Activated CD4-positive, alpha-beta T cell treated with anti-CD3 and anti-CD28 coated beads for 1 hour (primary cell): ENCODE results near the gene UBAC2.

Experiments used
- DNase-seq: peaks from one replicate; pipeline ENCODE4 v3.0.0-alpha.2; 2020

The UBAC2 gene

DNA sequence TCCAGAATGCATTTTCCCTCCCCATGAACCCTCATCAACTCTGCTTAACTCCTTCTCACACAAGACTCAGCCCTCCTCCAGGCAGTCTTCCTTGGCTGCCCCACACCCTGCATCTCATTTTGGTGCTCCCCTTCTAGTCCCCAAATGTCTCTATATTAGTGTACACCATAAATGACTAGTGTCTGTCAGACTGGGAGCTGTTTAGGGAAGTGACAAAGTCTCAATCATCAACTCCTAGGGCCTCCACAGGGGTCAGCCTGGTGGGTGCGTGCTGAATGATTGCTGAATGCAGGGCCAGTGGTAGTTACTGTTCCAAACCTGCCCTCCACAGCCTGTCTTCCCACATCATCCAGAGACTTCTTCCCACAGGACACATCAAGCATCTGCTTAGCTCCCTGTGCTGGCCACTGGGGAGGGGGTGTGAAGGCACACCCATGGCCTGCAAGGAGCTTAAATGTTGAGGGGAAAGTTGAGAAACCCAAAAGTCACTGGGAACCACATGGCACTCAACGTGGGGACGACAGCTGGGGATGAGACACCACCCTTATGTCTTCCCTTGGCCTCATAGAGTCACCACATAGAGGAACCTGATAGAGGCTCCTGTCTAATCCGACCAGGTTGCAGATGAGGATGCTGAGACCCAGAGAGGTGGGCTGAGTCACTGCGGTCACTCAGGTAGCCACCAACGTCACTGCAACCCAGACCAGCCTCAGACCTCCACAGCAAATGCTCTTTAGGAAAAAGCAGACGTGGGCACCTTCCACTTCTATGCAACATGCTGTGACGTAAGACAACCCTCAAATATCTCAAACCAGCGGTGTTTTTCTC lies 221.3 kb downstream of the UBAC2 start:
- peak; percentile 6 for DNase-seq

DNA sequence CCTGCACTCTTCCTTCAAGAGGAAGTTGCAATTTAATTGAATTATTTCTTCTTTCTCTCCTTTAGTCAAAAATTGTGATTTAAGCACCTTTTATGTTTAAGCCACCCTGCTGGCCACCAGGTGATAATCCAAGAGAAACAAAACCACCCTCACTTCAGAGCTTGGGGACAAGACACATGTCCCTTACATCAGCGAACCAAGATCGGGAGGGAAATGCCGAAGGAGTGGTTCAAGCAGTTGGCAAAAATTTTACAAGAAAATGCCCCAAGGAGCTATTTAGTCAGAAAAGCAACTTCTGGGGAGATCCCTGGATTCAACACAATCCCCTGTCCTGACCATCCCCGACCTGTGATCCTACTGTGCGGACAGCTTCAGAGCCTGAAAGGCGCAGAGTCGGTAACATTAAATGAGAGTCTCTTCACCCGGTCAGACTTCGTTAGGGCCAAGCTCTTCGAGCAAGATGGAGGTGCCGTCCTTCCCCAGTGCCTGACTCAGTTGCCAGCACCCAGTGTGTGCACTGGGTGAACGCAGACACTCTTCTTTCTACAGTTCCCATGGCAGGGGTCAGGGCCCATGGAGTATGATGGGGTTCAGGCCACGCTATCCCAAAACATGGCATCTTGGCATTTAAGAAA lies 222.0 kb downstream of the UBAC2 start:
- no peak for DNase-seq

DNA sequence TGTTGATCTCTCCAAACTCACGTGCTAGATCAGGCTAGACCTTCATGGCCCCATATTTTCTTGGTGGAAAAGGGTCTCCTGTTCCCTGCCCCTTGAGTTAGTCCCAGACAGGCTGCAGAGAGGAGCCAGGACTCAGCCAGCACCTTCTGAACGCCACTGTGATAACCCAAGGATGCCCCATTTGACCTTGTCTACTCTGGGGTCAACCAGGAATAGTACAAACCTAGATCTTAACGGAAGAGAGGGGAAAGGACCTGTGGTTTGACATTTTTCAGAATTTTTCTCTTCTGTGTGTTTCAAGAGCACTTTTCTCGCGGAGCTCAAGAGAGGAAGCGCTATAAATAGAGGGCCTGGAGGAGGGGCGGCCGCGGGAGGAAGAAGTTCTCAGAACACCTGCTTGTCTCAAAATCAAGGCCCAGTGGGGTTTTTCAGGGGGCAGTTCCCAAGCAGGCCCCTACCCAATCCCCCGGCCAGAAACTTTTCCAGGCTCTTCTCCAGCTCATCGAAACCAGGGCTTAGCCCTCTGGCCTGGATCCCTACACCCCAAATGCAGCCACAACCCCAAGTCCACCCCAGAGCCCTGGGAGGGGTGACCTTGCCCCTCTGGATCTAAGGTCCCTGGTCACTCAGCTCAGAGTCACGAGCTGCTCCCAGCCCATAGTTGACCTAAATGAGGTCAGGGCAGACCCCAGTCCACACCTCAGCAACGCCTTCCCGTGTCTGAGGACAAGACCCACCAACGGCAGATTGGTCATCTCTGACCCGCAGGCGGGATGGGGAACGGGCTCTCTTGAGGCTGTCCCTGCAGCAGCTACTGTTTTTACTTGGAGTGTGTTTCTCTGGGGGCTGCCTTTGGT lies 225.1 kb downstream of the UBAC2 start:
- no peak for DNase-seq

DNA sequence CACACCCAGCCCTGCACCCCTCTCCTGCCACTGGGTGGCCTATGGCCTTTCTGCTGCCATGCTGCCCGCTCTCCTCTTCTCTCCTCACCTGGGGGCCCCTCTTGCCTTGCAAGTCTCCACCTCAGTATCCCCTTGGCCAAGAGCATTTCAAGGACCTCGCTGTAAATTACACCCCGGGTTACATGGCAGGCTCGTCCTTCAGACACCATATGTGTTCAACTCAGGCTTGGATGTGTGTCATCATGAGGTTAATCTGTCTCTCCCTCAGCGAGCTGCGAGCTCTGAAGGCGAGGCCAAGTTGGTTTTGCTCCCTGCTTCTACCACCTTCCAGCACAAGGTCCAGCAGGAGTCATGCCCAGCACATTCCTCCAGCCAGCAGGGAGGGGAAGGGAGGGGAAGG lies 225.8 kb downstream of the UBAC2 start:
- DNase-seq, result no peak

DNA sequence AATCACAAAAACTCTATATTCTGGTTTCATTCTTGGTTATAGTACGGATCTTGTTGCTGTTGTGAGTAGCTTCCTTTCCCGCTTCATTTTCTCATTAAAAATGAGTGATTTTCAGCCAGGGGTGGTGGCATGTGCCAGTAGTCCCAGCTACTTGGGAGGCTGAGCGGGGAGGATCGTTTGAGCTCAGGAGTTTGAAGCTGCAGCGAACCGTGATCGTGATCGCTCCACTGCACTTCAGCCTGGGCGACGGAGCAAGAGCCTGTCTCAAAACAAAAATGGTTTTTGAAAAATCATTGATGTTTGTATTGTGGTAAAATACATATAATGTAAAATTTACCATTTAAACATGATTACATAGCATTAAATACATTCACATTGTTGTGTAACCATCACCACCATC lies 229.0 kb downstream of the UBAC2 start:
- no peak for DNase-seq

DNA sequence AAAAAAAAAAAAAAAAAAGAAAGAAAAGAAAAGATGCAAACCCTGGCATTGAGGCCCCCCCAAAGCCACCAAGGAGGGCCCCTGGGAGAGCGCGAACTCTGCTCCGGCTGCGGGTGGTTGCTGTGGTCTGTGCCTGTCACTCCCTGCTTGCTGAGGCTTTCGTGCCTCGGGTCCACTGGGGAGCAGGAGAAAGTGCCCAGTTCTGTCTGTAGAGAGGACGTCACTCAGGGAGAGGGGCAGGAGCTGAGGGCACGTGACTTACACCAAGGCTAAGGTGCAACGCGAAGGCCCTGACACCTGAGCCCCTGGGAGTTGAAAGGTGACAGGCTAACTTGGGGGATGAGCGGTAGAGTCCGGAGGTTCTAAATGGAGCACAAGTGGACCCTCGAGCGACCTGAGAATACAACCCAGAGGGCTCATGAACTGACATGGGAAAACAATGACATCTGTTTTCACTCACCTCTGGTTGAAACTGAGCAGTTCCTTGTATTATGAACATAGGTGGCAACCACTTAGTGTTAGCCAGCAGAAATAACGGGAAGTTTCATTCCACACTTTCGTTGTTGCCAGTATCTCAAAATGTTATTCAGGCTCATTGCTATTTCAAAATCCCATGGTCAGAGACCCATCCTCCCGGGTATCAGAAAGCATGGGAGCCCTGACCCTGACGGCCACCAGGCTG lies 231.4 kb downstream of the UBAC2 start:
- no peak for DNase-seq

DNA sequence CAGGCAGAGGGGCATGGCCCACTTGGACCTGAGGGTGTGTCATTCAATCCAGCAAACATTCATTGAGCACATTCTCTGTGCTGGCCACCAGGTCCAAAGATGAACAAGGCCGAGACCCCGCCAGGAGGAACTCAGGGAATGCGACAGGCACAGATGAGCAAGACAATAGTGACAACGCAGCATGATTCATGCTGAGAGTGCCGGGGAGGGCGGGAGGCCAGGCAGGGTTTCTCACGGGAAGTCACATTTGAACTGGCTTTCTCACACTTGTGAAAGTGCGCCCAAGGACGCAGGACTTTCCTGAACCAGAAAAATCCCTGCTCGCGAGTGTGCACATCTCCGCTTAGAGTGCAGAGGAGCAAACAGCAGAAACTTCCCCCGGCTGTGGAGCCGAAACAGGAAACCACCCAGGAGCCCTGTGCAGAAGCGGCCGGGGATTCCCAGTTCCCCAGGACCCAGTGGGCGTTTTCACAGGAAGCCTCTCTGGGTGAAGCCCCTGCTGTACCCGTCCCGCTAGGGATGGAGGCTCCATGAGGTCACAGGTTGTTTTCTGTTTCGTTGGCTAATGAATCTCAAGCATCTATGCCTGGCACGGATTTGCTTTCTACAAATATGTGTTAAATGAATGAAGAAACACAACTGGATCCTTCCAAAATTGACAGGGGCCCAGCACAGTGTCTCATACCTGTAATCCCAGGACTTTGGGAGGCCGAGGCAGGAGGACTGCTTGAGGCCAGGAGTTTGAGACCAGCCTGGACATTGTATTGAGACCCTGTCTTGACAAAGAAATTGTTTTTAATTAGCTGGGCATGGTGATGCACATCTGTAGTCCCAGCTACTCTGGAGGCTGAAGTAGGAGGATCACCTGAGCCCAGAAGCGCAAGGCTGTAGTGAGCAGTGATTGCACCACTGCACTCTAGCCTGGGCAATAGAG lies 232.2 kb downstream of the UBAC2 start:
- DNase-seq, result peak; percentile 65

DNA sequence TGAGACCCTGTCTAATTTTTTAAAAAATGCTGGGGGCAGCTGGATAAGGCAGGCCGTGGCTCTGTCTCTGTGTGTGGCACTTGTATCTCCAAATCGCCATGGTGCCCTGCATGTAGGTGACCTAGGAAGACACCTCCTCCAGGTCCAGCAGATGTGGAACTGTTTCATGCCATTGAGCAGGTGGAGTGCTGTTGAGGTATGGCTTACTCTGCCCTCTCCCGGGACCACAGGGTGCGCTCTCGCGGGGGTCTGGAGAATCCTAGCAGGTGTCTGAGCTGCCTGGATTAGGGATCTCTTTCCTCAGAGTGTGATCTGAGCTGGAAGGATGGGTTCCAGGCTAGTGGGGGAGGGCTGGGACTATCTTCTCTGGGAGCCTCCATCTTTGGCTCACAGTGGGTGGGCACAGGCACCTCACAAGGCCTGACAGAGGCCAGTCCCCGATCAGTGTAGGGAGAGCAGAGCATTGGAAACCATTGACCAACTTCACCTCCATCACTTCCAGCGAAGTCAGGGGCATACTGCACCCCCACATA lies 233.0 kb downstream of the UBAC2 start:
- DNase-seq, result no peak

DNA sequence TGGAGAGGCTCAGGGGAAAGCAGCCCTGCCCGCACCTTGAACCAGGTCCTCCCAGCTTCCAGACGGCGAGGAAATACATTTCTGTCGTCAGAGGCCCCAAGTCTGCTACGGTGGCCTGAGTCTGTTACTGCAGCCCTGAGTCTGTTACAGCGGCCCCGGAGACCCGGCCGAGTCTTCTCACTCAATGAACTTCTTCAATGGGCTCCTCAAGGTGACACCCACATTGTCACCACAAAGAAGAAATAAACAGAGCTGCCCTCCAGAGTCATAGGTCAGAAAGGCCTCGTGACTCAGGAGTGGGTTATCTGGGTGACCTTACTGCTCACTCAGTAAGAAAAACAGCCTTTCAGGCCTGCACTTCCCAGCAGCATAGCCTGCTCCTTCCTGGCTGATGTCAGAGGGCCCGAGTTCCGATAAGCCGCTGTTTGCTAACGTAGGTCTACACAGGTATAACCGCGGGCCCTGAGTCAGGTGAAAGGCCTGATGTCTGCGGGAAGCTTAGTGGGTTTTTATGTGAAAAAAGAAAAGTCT lies 233.7 kb downstream of the UBAC2 start:
- DNase-seq, result peak; percentile 72

DNA sequence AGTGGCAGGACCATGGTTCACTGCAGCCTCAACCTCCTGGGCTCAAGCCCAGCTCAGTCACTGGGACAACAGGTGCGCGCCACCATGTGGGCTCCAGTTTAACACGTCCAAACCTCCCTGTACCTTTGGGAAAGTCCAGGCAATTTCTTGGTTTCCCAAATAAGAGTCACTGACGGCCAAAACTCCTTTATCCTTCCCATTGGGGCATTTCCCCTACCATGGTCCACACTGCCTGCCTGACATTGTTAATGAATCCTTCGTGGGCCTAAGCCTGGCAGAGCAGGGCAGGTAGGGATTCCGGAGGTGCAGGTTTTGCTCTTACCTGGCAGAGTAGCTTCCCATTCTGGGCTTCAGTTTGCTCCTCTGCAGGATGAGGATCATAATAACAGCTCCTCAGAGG lies 234.5 kb downstream of the UBAC2 start:
- no peak for DNase-seq

DNA sequence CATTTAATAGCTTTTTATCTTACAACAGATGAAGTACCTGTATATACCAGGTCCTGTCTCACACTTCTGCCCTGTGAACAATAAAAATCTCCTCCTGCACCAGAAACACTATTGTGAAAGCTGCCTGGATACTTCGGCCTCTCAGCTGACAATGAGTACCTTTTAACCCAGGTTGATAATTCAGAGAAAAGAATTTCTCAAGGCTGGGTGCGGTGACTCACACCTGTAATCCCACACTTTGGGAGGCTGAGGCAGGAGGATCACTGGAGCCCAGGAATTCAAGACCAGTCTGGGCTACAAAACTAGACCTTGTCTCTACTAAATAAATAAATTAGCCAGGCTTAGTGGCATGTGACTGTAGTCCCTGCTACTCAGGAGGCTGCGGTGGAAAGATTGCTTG lies 235.3 kb downstream of the UBAC2 start:
- DNase-seq, result no peak
